Measurements from ENCODE around the gene MDM2.
"Not testable (repeated sequence)": the region's sequence is repeated elsewhere in the genome, so short reads cannot be mapped to it uniquely, and the experiment has no call there.

The MDM2 gene

GRCh38 chr12:68815232-68815927 lies 7.4 kb downstream of the MDM2 start:
- Histone ChIP-seq H3K4me3 (ENCODE audit: low read depth, low read length) (no peak overlapping the region), H2AFZ (ENCODE audit: low read length, unreplicated experiment) (no peak overlapping the region), H3K79me2 (ENCODE audit: control insufficient read depth, insufficient read depth, low read length, unreplicated experiment) (peaks cover 59% of the 10 kb centered on the region), H3K4me1 (ENCODE audit: control insufficient read depth, insufficient read depth, low read length, unreplicated experiment) (peaks cover 17% of the 10 kb centered on the region), H3K27ac (ENCODE audit: low read depth, low read length) (no peak overlapping the region), H3K27me3 (ENCODE audit: insufficient read depth, low read length) (no peaks in the 10 kb centered on the region), H3K36me3 (ENCODE audit: insufficient read depth, low read length) (peaks cover 59% of the 10 kb centered on the region)

GRCh38 chr12:68815928-68816800 lies 8.2 kb downstream of the MDM2 start:
- Histone ChIP-seq H3K36me3 (ENCODE audit: insufficient read depth, low read length) (peaks cover 64% of the 10 kb centered on the region), H3K27me3 (ENCODE audit: insufficient read depth, low read length) (no peaks in the 10 kb centered on the region), H3K4me3 (ENCODE audit: low read depth, low read length) (no peak overlapping the region), H3K4me1 (ENCODE audit: control insufficient read depth, insufficient read depth, low read length, unreplicated experiment) (peaks cover 17% of the 10 kb centered on the region), H3K27ac (ENCODE audit: low read depth, low read length) (no peak overlapping the region), H2AFZ (ENCODE audit: low read length, unreplicated experiment) (no peak overlapping the region), H3K79me2 (ENCODE audit: control insufficient read depth, insufficient read depth, low read length, unreplicated experiment) (peaks cover 55% of the 10 kb centered on the region)

GRCh38 chr12:68819481-68819880 lies 11.5 kb downstream of the MDM2 start:
- not testable (repeated sequence) for H2AFZ ChIP-seq (ENCODE audit: low read length, unreplicated experiment); H3K27me3 ChIP-seq (ENCODE audit: insufficient read depth, low read length); H3K4me3 ChIP-seq (ENCODE audit: low read depth, low read length); H3K4me1 ChIP-seq (ENCODE audit: control insufficient read depth, insufficient read depth, low read length, unreplicated experiment); H3K27ac ChIP-seq (ENCODE audit: low read depth, low read length)
- H3K36me3 ChIP-seq (ENCODE audit: insufficient read depth, low read length): peaks cover 64% of the 10 kb centered on the region
- H3K79me2 ChIP-seq (ENCODE audit: control insufficient read depth, insufficient read depth, low read length, unreplicated experiment): peaks cover 40% of the 10 kb centered on the region

GRCh38 chr12:68821357-68822188 lies 13.6 kb downstream of the MDM2 start:
- H3K4me1 ChIP-seq (ENCODE audit: control insufficient read depth, insufficient read depth, low read length, unreplicated experiment): peaks cover 3% of the 10 kb centered on the region
- H3K79me2 ChIP-seq (ENCODE audit: control insufficient read depth, insufficient read depth, low read length, unreplicated experiment): peaks cover 28% of the 10 kb centered on the region
- H2AFZ ChIP-seq (ENCODE audit: low read length, unreplicated experiment): no peak overlapping the region
- H3K27ac ChIP-seq (ENCODE audit: low read depth, low read length): no peak overlapping the region
- H3K36me3 ChIP-seq (ENCODE audit: insufficient read depth, low read length): peaks cover 60% of the 10 kb centered on the region
- H3K4me3 ChIP-seq (ENCODE audit: low read depth, low read length): no peak overlapping the region
- no peaks in the 10 kb centered on the region for H3K27me3 ChIP-seq (ENCODE audit: insufficient read depth, low read length)

- Histone ChIP-seq H3K79me2 (ENCODE audit: control insufficient read depth, insufficient read depth, low read length, unreplicated experiment) (peaks cover 25% of the 10 kb centered on the region), H2AFZ (ENCODE audit: low read length, unreplicated experiment) (no peak overlapping the region)
Measured at GRCh38 chr12:68823696-68824095, 15.7 kb downstream of the MDM2 start.

GRCh38 chr12:68824131-68824530 lies 16.2 kb downstream of the MDM2 start:
- Histone ChIP-seq H3K27me3 (ENCODE audit: insufficient read depth, low read length) (no peaks in the 10 kb centered on the region), H3K36me3 (ENCODE audit: insufficient read depth, low read length) (peaks cover 68% of the 10 kb centered on the region), H3K4me1 (ENCODE audit: control insufficient read depth, insufficient read depth, low read length, unreplicated experiment) (peaks cover 16% of the 10 kb centered on the region), H3K79me2 (ENCODE audit: control insufficient read depth, insufficient read depth, low read length, unreplicated experiment) (peaks cover 21% of the 10 kb centered on the region), H3K4me3 (ENCODE audit: low read depth, low read length) (no peak overlapping the region), H3K27ac (ENCODE audit: low read depth, low read length) (no peak overlapping the region), H2AFZ (ENCODE audit: low read length, unreplicated experiment) (no peak overlapping the region)

More at GRCh38 chr12:68823696-68824095, 15.7 kb downstream of the MDM2 start:
- H3K27me3 ChIP-seq (ENCODE audit: insufficient read depth, low read length): no peaks in the 10 kb centered on the region
- no peak overlapping the region for H3K4me3 ChIP-seq (ENCODE audit: low read depth, low read length)
- H3K4me1 ChIP-seq (ENCODE audit: control insufficient read depth, insufficient read depth, low read length, unreplicated experiment): peaks cover 16% of the 10 kb centered on the region
- H3K27ac ChIP-seq (ENCODE audit: low read depth, low read length): no peak overlapping the region
- peaks cover 68% of the 10 kb centered on the region for H3K36me3 ChIP-seq (ENCODE audit: insufficient read depth, low read length)

- peaks cover 18% of the 10 kb centered on the region for H3K79me2 ChIP-seq (ENCODE audit: control insufficient read depth, insufficient read depth, low read length, unreplicated experiment)
- H3K27ac ChIP-seq (ENCODE audit: low read depth, low read length): no peak overlapping the region
- H3K4me3 ChIP-seq (ENCODE audit: low read depth, low read length): no peak overlapping the region
- H3K27me3 ChIP-seq (ENCODE audit: insufficient read depth, low read length): no peaks in the 10 kb centered on the region
- no peak overlapping the region for H2AFZ ChIP-seq (ENCODE audit: low read length, unreplicated experiment)
- H3K36me3 ChIP-seq (ENCODE audit: insufficient read depth, low read length): peaks cover 66% of the 10 kb centered on the region
- H3K4me1 ChIP-seq (ENCODE audit: control insufficient read depth, insufficient read depth, low read length, unreplicated experiment): peaks cover 16% of the 10 kb centered on the region
Measured at GRCh38 chr12:68824597-68825250, 16.7 kb downstream of the MDM2 start.

- Histone ChIP-seq H2AFZ (ENCODE audit: low read length, unreplicated experiment) (no peak overlapping the region), H3K36me3 (ENCODE audit: insufficient read depth, low read length) (peaks cover 58% of the 10 kb centered on the region), H3K79me2 (ENCODE audit: control insufficient read depth, insufficient read depth, low read length, unreplicated experiment) (peaks cover 16% of the 10 kb centered on the region), H3K4me1 (ENCODE audit: control insufficient read depth, insufficient read depth, low read length, unreplicated experiment) (peaks cover 16% of the 10 kb centered on the region), H3K4me3 (ENCODE audit: low read depth, low read length) (no peak overlapping the region), H3K27me3 (ENCODE audit: insufficient read depth, low read length) (no peaks in the 10 kb centered on the region), H3K27ac (ENCODE audit: low read depth, low read length) (peak overlapping the region; percentile 79)
Measured at GRCh38 chr12:68825569-68826217, 17.7 kb downstream of the MDM2 start.

- H3K27me3 ChIP-seq (ENCODE audit: insufficient read depth, low read length): no peaks in the 10 kb centered on the region
- no peak overlapping the region for H2AFZ ChIP-seq (ENCODE audit: low read length, unreplicated experiment)
- peaks cover 16% of the 10 kb centered on the region for H3K4me1 ChIP-seq (ENCODE audit: control insufficient read depth, insufficient read depth, low read length, unreplicated experiment)
- H3K36me3 ChIP-seq (ENCODE audit: insufficient read depth, low read length): peaks cover 61% of the 10 kb centered on the region
- H3K4me3 ChIP-seq (ENCODE audit: low read depth, low read length): no peak overlapping the region
- peak overlapping the region; percentile 79 for H3K27ac ChIP-seq (ENCODE audit: low read depth, low read length)
- peaks cover 15% of the 10 kb centered on the region for H3K79me2 ChIP-seq (ENCODE audit: control insufficient read depth, insufficient read depth, low read length, unreplicated experiment)
Measured at GRCh38 chr12:68827895-68828671, 20.1 kb downstream of the MDM2 start.

All from ACC112 (cell line).